GM19372 (cell line): ENCODE data around the gene GPC6.
"Not testable (repeated sequence)": the region's sequence is repeated elsewhere in the genome, so short reads cannot be mapped to it uniquely, and the experiment has no call there.

ENCODE experiments used
- ATAC-seq: cut with Tn5 transposase; IDR thresholded peaks from one replicate; pipeline ENCODE4 v1.9.1; 2021; ENCODE audit warnings: mild to moderate bottlenecking, low read depth, moderate library complexity; ENCODE audit not compliant: unreplicated experiment

GPC6 gene

GRCh38 chr13:94209913-94210312 is 983.3 kb downstream of the GPC6 start:
- ATAC-seq = not testable (repeated sequence)

GRCh38 chr13:94210816-94211215 is 984.2 kb downstream of the GPC6 start:
- no peak for ATAC-seq

GRCh38 chr13:94212196-94212595 is 985.6 kb downstream of the GPC6 start:
- ATAC-seq = no peak

GRCh38 chr13:94214121-94214520 is 987.5 kb downstream of the GPC6 start:
- ATAC-seq = no peak

GRCh38 chr13:94214975-94215374 is 988.4 kb downstream of the GPC6 start:
- ATAC-seq = no peak

- no peak for ATAC-seq
Measured at GRCh38 chr13:94216476-94216875, 989.9 kb downstream of the GPC6 start.

GRCh38 chr13:94217370-94217769 is 990.8 kb downstream of the GPC6 start:
- no peak for ATAC-seq

GRCh38 chr13:94218537-94218936 is 991.9 kb downstream of the GPC6 start:
- ATAC-seq = no peak

- ATAC-seq = no peak
Measured at GRCh38 chr13:94218951-94219350, 992.3 kb downstream of the GPC6 start.

- no peak for ATAC-seq
Measured at GRCh38 chr13:94224670-94225069, 998.1 kb downstream of the GPC6 start.

GRCh38 chr13:94227255-94227879 is 1000.8 kb downstream of the GPC6 start:
- ATAC-seq = no peak

GRCh38 chr13:94228763-94229162 is 1002.2 kb downstream of the GPC6 start:
- ATAC-seq = no peak

- ATAC-seq = no peak
Measured at GRCh38 chr13:94232161-94232950, 1005.7 kb downstream of the GPC6 start.

GRCh38 chr13:94232956-94233355 is 1006.3 kb downstream of the GPC6 start:
- no peak for ATAC-seq

- no peak for ATAC-seq
Measured at GRCh38 chr13:94233401-94233800, 1006.8 kb downstream of the GPC6 start.

GRCh38 chr13:94233837-94234236 is 1007.2 kb downstream of the GPC6 start:
- ATAC-seq = no peak

- no peak for ATAC-seq
Measured at GRCh38 chr13:94234738-94235137, 1008.1 kb downstream of the GPC6 start.

GRCh38 chr13:94236132-94236531 is 1009.5 kb downstream of the GPC6 start:
- ATAC-seq = no peak

GRCh38 chr13:94236872-94237271 is 1010.3 kb downstream of the GPC6 start:
- no peak for ATAC-seq

- ATAC-seq = no peak
Measured at GRCh38 chr13:94239135-94239534, 1012.5 kb downstream of the GPC6 start.

GRCh38 chr13:94242554-94242953 is 1015.9 kb downstream of the GPC6 start:
- no peak for ATAC-seq

GRCh38 chr13:94243551-94243950 is 1016.9 kb downstream of the GPC6 start:
- no peak for ATAC-seq
